ENCODE results near the gene HSPA12A.

DNA sequence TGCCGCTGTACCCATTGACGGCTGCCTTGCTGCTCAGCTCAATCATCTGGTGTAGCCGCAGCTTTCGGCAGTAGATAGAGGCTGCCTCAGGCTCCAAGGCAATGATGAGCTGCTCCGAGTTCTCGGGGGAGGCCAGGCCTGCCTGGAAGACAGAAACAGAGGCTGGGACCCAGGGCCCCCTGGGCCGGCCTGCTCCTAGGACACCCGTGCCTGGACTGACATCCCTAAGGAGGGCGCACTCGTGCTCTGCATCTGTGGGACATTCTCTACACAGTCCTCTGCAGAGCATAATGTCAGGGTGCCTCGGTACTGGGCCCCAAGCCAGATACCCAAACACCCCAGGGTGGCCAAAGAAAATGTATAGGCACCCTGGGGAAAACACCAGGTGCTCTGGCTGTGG lies 58.5 kb downstream of the HSPA12A start:
- TF ChIP-seq POLR2AphosphoS5 (IDR thresholded peaks at IDR 0.05): no peak
- no peak for TF ChIP-seq CTCF (IDR thresholded peaks at IDR 0.05)
- TF ChIP-seq POLR2A (IDR thresholded peaks at IDR 0.05): no peak
- no peak for TF ChIP-seq EP300 (IDR thresholded peaks at IDR 0.05)

Measured in sigmoid colon (tissue), 4 donors.